ENCODE data around the gene G6PC1. TPM values are rescaled to one million over a fixed set of nuclear protein-coding genes. Genes with fewer than 3 reads are reported as not detected.
"Not testable (repeated sequence)": the region's sequence is repeated elsewhere in the genome, so short reads cannot be mapped to it uniquely, and the experiment has no call there.

G6PC1 gene
- total RNA-seq, 1 donor from 2014 or later: not detected

DNA sequence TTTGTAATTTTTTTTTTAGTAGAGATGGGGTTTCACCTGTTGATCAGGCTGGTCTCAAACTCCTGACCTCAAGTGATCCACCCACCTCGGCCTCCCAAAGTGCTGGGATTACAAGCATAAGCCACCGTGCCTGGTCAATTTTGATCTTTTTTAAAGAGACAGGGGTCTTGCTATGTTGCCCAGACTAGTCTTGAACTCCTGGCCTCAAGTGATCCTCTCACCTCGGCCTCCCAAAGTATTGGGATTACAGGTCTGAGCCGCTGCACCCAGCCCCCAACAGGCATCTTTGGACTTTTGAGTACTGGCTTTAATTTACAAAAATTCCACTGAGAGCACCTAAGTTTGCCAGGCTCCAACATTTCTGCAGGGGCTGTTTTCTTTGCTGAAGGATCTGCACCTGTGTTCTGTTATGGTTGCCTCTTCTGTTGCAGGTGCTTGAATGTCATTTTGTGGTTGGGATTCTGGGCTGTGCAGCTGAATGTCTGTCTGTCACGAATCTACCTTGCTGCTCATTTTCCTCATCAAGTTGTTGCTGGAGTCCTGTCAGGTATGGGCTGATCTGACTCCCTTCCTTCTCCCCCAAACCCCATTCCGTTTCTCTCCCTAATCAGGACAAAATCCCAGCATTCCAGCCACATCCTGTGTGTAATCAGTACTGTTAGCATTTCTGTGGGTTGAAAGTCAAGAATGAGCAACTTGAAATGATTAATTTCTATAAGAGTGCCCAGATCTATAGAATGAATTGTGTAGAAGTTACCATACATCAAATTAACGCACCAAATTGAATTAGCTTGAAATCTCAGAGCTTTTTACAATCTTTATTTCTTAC, 8.5 kb downstream of the G6PC1 start:
- no peaks in the 10 kb centered on the region for H3K36me3 Mint-ChIP-seq
- H3K9me3 Mint-ChIP-seq: no peaks in the 10 kb centered on the region
- TF ChIP-seq CTCF (IDR thresholded peaks at IDR 0.05; ENCODE audit: unreplicated experiment): no peak
- peaks cover 3% of the 10 kb centered on the region for H3K4me1 Mint-ChIP-seq
- no peak overlapping the region for H3K4me3 Mint-ChIP-seq
- peaks cover 44% of the 10 kb centered on the region for H3K27me3 Mint-ChIP-seq (ENCODE audit: low read depth)
- DNase-seq (ENCODE audit: low spot score in 2 of 2, unreplicated experiment in 2 of 2): no peak
- H3K27ac Mint-ChIP-seq: no peak overlapping the region

DNA sequence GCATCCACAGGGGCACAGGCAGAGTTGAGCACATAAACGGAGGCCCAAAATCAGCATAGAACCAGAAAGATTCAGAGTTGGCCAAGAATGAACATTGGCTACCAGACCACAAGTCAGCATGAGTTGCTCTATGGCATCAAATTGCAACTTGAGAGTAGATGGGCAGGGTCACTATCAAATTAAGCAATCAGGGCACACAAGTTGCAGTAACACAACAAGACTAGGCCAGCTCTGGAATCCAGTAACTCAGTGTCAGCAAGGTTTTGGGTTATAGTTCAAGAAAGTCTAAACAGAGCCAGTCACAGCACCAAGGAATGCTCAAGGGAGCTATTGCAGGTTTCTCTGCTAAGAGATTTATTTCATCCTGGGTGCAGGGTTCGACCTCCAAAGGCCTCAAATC, 12.9 kb downstream of the G6PC1 start:
- Mint-ChIP-seq H3K4me3 (no peak overlapping the region), H3K27me3 (ENCODE audit: low read depth) (peaks cover 24% of the 10 kb centered on the region), H3K9me3 (peaks cover 3% of the 10 kb centered on the region), H3K36me3 (no peaks in the 10 kb centered on the region), H3K27ac (no peak overlapping the region), H3K4me1 (peaks cover 7% of the 10 kb centered on the region)
- DNase-seq (ENCODE audit: low spot score in 2 of 2, unreplicated experiment in 2 of 2): no peak
- no peak for TF ChIP-seq CTCF (IDR thresholded peaks at IDR 0.05; ENCODE audit: unreplicated experiment)

GRCh38 chr17:42913981-42914617, 13.5 kb downstream of the G6PC1 start:
- no peak for DNase-seq (ENCODE audit: low spot score in 2 of 2, unreplicated experiment in 2 of 2)
- Mint-ChIP-seq H3K27me3 (ENCODE audit: low read depth) (peaks cover 23% of the 10 kb centered on the region), H3K4me1 (peaks cover 7% of the 10 kb centered on the region), H3K36me3 (no peaks in the 10 kb centered on the region), H3K9me3 (peaks cover 3% of the 10 kb centered on the region), H3K4me3 (no peak overlapping the region), H3K27ac (no peak overlapping the region)
- no peak for TF ChIP-seq CTCF (IDR thresholded peaks at IDR 0.05; ENCODE audit: unreplicated experiment)

DNA sequence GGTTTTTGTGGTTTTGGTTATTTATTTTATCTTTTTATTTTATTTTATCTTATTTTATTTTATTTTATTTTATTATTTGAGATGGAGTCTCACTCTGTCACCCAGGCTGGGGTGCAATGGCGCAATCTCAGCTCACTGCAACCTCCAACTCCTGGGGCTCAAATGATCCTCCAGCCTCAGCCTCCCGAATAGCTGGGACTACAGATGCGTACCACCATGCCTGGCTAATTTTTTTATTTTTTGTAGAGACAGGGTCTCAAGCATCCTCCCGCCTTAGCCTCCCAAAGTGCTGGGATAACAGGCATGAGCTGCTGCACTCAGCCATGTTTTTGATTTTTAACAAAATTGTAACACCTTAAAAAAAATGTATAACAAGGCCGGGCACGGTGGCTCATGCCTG, 14.7 kb downstream of the G6PC1 start:
- not testable (repeated sequence) for H3K9me3 Mint-ChIP-seq

GRCh38 chr17:42916388-42917235, 16.0 kb downstream of the G6PC1 start:
- not testable (repeated sequence) for H3K4me3 Mint-ChIP-seq; H3K36me3 Mint-ChIP-seq; H3K4me1 Mint-ChIP-seq; H3K9me3 Mint-ChIP-seq; H3K27ac Mint-ChIP-seq; DNase-seq (ENCODE audit: low spot score in 2 of 2, unreplicated experiment in 2 of 2); H3K27me3 Mint-ChIP-seq (ENCODE audit: low read depth)

More for the DNA sequence above, 14.7 kb downstream of the G6PC1 start:
- not testable (repeated sequence) for DNase-seq (ENCODE audit: low spot score in 2 of 2, unreplicated experiment in 2 of 2); H3K4me3 Mint-ChIP-seq; H3K4me1 Mint-ChIP-seq; H3K27ac Mint-ChIP-seq; H3K36me3 Mint-ChIP-seq
- H3K27me3 Mint-ChIP-seq (ENCODE audit: low read depth): peaks cover 17% of the 10 kb centered on the region

- Mint-ChIP-seq H3K27me3 (ENCODE audit: low read depth) (peaks cover 4% of the 10 kb centered on the region), H3K27ac (no peak overlapping the region), H3K36me3 (no peaks in the 10 kb centered on the region), H3K9me3 (peaks cover 3% of the 10 kb centered on the region), H3K4me3 (no peak overlapping the region), H3K4me1 (peaks cover 12% of the 10 kb centered on the region)
- no peak for DNase-seq (ENCODE audit: low spot score in 2 of 2, unreplicated experiment in 2 of 2)
- TF ChIP-seq CTCF (IDR thresholded peaks at IDR 0.05; ENCODE audit: unreplicated experiment): no peak
Observed at GRCh38 chr17:42917236-42917603, 16.6 kb downstream of the G6PC1 start.
